ENCODE results near the gene GALNT10. TPM values are rescaled to one million over a fixed set of nuclear protein-coding genes. Genes with fewer than 3 reads are reported as not detected.
A peak's percentile ranks its signal among the peaks of the same experiment; 100 is the strongest.

The GALNT10 gene
- total RNA-seq, 4 donors from 2014 or later = 11.6 to 16.3 (median 14.8) TPM

GRCh38 chr5:154178661-154179060 lies 11.9 kb upstream of the GALNT10 start:
- Histone ChIP-seq H3K4me1 (no peaks in the 10 kb centered on the region), H3K27ac (no peak overlapping the region)
- WGBS = 51% methylated on average over 2 of the region's 2 CpGs

GRCh38 chr5:154179846-154180710 lies 10.5 kb upstream of the GALNT10 start:
- H3K27ac ChIP-seq = no peak overlapping the region
- no peak for TF ChIP-seq POLR2AphosphoS5 (IDR thresholded peaks at IDR 0.05)
- peak; percentile 25 to 77 for TF ChIP-seq CTCF (IDR thresholded peaks at IDR 0.05)
- no peak for TF ChIP-seq POLR2A (IDR thresholded peaks at IDR 0.05)
- TF ChIP-seq EP300 (IDR thresholded peaks at IDR 0.05) = no peak
- DNase-seq (ENCODE audit: low spot score in 2 of 2) = no peak
- no peak overlapping the region for H3K4me3 ChIP-seq
- H3K36me3 ChIP-seq = no peaks in the 10 kb centered on the region
- H3K4me1 ChIP-seq = no peaks in the 10 kb centered on the region
- no peaks in the 10 kb centered on the region for H3K27me3 ChIP-seq
- whole genome bisulfite sequencing = 72% methylated on average over 12 of the region's 13 CpGs
- H3K9me3 ChIP-seq = no peaks in the 10 kb centered on the region

More at GRCh38 chr5:154178661-154179060, 11.9 kb upstream of the GALNT10 start:
- H3K27me3 ChIP-seq = no peaks in the 10 kb centered on the region
- no peak overlapping the region for H3K4me3 ChIP-seq
- no peaks in the 10 kb centered on the region for H3K9me3 ChIP-seq
- no peak for DNase-seq (ENCODE audit: low spot score in 2 of 2)
- no peaks in the 10 kb centered on the region for H3K36me3 ChIP-seq
- TF ChIP-seq POLR2A (IDR thresholded peaks at IDR 0.05) (no peak), POLR2AphosphoS5 (IDR thresholded peaks at IDR 0.05) (no peak), CTCF (IDR thresholded peaks at IDR 0.05) (no peak), EP300 (IDR thresholded peaks at IDR 0.05) (no peak)

- no peaks in the 10 kb centered on the region for H3K9me3 ChIP-seq
- TF ChIP-seq CTCF (IDR thresholded peaks at IDR 0.05) (no peak), POLR2A (IDR thresholded peaks at IDR 0.05) (no peak), POLR2AphosphoS5 (IDR thresholded peaks at IDR 0.05) (no peak)
- H3K27me3 ChIP-seq = no peaks in the 10 kb centered on the region
- no peak overlapping the region for H3K27ac ChIP-seq
- DNase-seq (ENCODE audit: low spot score in 2 of 2) = no peak
- WGBS = 93% methylated on average over 1 of the region's 1 CpG
- H3K4me3 ChIP-seq = no peak overlapping the region
- H3K4me1 ChIP-seq = no peaks in the 10 kb centered on the region
- H3K36me3 ChIP-seq = no peaks in the 10 kb centered on the region
These were observed 9.4 kb upstream of the GALNT10 start for GRCh38 chr5:154181161-154181560.

GRCh38 chr5:154189256-154189818 lies 1.2 kb upstream of the GALNT10 start:
- H3K36me3 ChIP-seq = no peaks in the 10 kb centered on the region
- H3K9me3 ChIP-seq = no peaks in the 10 kb centered on the region
- H3K27ac ChIP-seq = no peak overlapping the region
- H3K27me3 ChIP-seq = no peaks in the 10 kb centered on the region
- no peak for DNase-seq (ENCODE audit: low spot score in 2 of 2)
- peak overlapping the region; percentile 88 for H3K4me3 ChIP-seq
- TF ChIP-seq POLR2A (IDR thresholded peaks at IDR 0.05) = no peak
- TF ChIP-seq CTCF (IDR thresholded peaks at IDR 0.05) = no peak
- no peak for TF ChIP-seq POLR2AphosphoS5 (IDR thresholded peaks at IDR 0.05)
- TF ChIP-seq EP300 (IDR thresholded peaks at IDR 0.05) = no peak
- 10% methylated on average over 24 of the region's 25 CpGs for WGBS
- peaks cover 47% of the 10 kb centered on the region for H3K4me1 ChIP-seq

Measured in suprapubic skin (tissue), 4 donors.